Liver (tissue), 3 donors: ENCODE results near the gene CRBN.

Source experiments
- FOXA1 ChIP-seq: IDR thresholded peaks from 2 replicates; pipeline ENCODE4 v1.6.1; 2016; ENCODE audit warnings: antibody characterized with exemption
- HNF4A ChIP-seq, 2 donors: conservative IDR thresholded peaks; 2 replicates each; pipeline ENCODE4 v1.6.1; 2016; ENCODE audit warnings: antibody characterized with exemption in 2 of 2, mild to moderate bottlenecking in 2 of 2
- JUND ChIP-seq, 2 donors: IDR thresholded peaks; 2 replicates each; pipeline ENCODE4 v1.6.1; 2016; ENCODE audit warnings: antibody characterized with exemption in 2 of 2
- RAD21 ChIP-seq, 2 donors: IDR thresholded peaks; 2 replicates each; pipeline ENCODE4 v1.6.1; 2016; ENCODE audit warnings: antibody characterized with exemption in 2 of 2, mild to moderate bottlenecking in 2 of 2
- RXRA ChIP-seq, 2 donors: IDR thresholded peaks; 2 replicates each; pipeline ENCODE4 v1.6.1; 2017 to 2018; ENCODE audit warnings: antibody characterized with exemption in 2 of 2, mild to moderate bottlenecking in 1 of 2
- SP1 ChIP-seq: IDR thresholded peaks from 2 replicates; pipeline ENCODE4 v1.6.1; 2018; ENCODE audit warnings: antibody characterized with exemption, mild to moderate bottlenecking
- TAF1 ChIP-seq: conservative IDR thresholded peaks from 2 replicates; pipeline ENCODE4 v1.6.1; 2016; ENCODE audit warnings: antibody characterized with exemption, mild to moderate bottlenecking
- TF ChIP-seq, protein P1 (sequence below): fragments of 150-350 bp; IDR thresholded peaks from 2 replicates; pipeline ENCODE4 v1.5.1; 2017; ENCODE audit warnings: improper control_type of control experiment, low read depth, low read length; ENCODE audit not compliant: missing input control
- TF ChIP-seq, protein P2 (sequence below): IDR thresholded peaks from 2 replicates; pipeline ENCODE4 v1.6.1; 2016; ENCODE audit warnings: antibody characterized with exemption
- TF ChIP-seq, protein P3 (sequence below): IDR thresholded peaks from 2 replicates; pipeline ENCODE4 v1.6.1; 2016; ENCODE audit warnings: antibody characterized with exemption
- TF ChIP-seq, protein P4 (sequence below): IDR thresholded peaks from 2 replicates; pipeline ENCODE4 v1.6.1; 2016; ENCODE audit warnings: antibody characterized with exemption
- donor health status: healthy.
- donor health status: healthy.

DNA sequence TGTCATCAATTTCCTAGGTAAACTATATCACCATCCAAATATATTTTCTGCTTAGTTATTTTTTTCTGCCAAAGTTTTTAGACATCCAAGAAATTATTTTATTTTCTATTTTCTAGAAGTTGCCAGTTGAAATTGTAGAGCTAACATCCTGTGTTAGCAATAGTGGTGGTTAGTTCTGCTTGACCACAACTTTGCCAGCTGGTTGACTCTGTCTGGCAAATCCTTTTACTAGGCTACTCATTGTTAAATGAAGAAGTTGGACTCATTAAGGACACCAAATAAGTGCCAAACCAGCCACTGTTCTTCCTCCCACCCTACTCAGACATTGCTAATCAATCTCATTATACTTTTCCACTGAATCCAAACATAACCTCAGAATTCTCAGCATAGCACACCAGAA, 15.4 kb upstream of the CRBN start:
- TF ChIP-seq, protein P1, sequence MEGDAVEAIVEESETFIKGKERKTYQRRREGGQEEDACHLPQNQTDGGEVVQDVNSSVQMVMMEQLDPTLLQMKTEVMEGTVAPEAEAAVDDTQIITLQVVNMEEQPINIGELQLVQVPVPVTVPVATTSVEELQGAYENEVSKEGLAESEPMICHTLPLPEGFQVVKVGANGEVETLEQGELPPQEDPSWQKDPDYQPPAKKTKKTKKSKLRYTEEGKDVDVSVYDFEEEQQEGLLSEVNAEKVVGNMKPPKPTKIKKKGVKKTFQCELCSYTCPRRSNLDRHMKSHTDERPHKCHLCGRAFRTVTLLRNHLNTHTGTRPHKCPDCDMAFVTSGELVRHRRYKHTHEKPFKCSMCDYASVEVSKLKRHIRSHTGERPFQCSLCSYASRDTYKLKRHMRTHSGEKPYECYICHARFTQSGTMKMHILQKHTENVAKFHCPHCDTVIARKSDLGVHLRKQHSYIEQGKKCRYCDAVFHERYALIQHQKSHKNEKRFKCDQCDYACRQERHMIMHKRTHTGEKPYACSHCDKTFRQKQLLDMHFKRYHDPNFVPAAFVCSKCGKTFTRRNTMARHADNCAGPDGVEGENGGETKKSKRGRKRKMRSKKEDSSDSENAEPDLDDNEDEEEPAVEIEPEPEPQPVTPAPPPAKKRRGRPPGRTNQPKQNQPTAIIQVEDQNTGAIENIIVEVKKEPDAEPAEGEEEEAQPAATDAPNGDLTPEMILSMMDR: no peak
- TF ChIP-seq HNF4A (conservative IDR thresholded peaks at IDR 0.05): no peak
- TF ChIP-seq, protein P2, sequence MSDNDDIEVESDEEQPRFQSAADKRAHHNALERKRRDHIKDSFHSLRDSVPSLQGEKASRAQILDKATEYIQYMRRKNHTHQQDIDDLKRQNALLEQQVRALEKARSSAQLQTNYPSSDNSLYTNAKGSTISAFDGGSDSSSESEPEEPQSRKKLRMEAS: no peak
- TF ChIP-seq TAF1: no peak
- TF ChIP-seq FOXA1: no peak
- TF ChIP-seq, protein P3, sequence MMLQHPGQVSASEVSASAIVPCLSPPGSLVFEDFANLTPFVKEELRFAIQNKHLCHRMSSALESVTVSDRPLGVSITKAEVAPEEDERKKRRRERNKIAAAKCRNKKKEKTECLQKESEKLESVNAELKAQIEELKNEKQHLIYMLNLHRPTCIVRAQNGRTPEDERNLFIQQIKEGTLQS: no peak
- no peak for TF ChIP-seq RAD21 (IDR thresholded peaks at IDR 0.05)
- TF ChIP-seq, protein P4, sequence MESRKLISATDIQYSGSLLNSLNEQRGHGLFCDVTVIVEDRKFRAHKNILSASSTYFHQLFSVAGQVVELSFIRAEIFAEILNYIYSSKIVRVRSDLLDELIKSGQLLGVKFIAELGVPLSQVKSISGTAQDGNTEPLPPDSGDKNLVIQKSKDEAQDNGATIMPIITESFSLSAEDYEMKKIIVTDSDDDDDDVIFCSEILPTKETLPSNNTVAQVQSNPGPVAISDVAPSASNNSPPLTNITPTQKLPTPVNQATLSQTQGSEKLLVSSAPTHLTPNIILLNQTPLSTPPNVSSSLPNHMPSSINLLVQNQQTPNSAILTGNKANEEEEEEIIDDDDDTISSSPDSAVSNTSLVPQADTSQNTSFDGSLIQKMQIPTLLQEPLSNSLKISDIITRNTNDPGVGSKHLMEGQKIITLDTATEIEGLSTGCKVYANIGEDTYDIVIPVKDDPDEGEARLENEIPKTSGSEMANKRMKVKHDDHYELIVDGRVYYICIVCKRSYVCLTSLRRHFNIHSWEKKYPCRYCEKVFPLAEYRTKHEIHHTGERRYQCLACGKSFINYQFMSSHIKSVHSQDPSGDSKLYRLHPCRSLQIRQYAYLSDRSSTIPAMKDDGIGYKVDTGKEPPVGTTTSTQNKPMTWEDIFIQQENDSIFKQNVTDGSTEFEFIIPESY: no peak
- no peak for TF ChIP-seq RXRA (IDR thresholded peaks at IDR 0.05)
- TF ChIP-seq JUND (IDR thresholded peaks at IDR 0.05): no peak
- no peak for TF ChIP-seq SP1
